ENCODE measurements around the gene EPHB1. TPM values are rescaled to one million over a fixed set of nuclear protein-coding genes. Genes with fewer than 3 reads are reported as not detected.

EPHB1 gene
- total and polyA plus RNA-seq, 2 donors (not counting 3 experiments of a cell fraction or from before 2014, with no cell fraction given): 1.3 to 5.2 TPM

DNA sequence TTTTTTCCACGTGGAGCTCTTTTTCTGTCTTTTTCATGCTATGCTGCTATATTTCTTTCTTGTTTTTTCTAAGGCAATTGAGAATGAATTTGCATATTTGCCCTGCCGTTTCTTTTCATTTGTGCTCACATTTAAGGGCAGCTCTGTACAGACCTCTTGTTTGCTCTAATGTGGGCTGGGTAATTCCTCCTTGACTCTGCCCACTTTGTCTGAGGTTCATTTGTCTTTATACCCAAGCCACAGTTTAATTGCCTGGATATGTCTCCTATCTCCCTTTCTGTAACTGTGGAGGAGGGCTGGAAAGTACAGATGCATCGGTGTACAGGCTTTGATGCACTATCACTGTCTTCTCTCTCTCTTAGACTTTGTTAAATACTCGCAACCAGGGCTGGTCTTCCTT is 195.9 kb downstream of the EPHB1 start:
- dilution Hi-C loops (cut with MboI; ENCODE audit: extremely low pct_ligation_motif_present, low sequenced_read_pairs): no loop called here
- Histone ChIP-seq H3K79me2 (ENCODE audit: control insufficient read depth, insufficient read depth, low read length) (no peaks in the 10 kb centered on the region), H3K27ac (ENCODE audit: insufficient read depth, low read depth, low read length) (no peak overlapping the region), H3K4me1 (ENCODE audit: control insufficient read depth, extremely low read depth, insufficient read depth, low read length) (no peaks in the 10 kb centered on the region), H2AFZ (ENCODE audit: low read depth, low read length) (no peak overlapping the region), H3K9me3 (replicated peaks; ENCODE audit: control insufficient read depth, insufficient read depth, low read length) (no peaks in the 10 kb centered on the region), H3K4me2 (ENCODE audit: insufficient read depth, low read length) (no peak overlapping the region), H3K9ac (replicated peaks; ENCODE audit: extremely low read depth, insufficient read depth, low read length) (no peak overlapping the region), H4K20me1 (replicated peaks; ENCODE audit: control insufficient read depth, extremely low read depth, insufficient read depth, low read length) (no peaks in the 10 kb centered on the region), H3K9me1 (replicated peaks; ENCODE audit: control insufficient read depth, extremely low read depth, insufficient read depth, low read length) (no peaks in the 10 kb centered on the region), H3K4me3 (replicated peaks in 1 of 3; ENCODE audit: insufficient read depth in 1 of 3, low read depth in 1 of 3, low read length in 3 of 3) (no peak overlapping the region), H3K27me3 (ENCODE audit: control insufficient read depth in 2 of 2, insufficient read depth in 2 of 2, low read length in 2 of 2) (no peaks in the 10 kb centered on the region), H3K36me3 (ENCODE audit: control insufficient read depth in 2 of 2, extremely low read depth in 1 of 2, insufficient read depth in 2 of 2, low read length in 2 of 2) (no peaks in the 10 kb centered on the region)
- ChIA-PET POLR2A (no interaction called here), CTCF (no interaction called here)
- TF ChIP-seq EZH2 (IDR thresholded peaks at IDR 0.05; ENCODE audit: borderline replicate concordance, low read depth, low read length, severe bottlenecking) (no peak), GATA2 (IDR thresholded peaks at IDR 0.05; ENCODE audit: insufficient read depth, insufficient read length, low read depth, low read length) (no peak)
- TF ChIP-seq, protein P1, sequence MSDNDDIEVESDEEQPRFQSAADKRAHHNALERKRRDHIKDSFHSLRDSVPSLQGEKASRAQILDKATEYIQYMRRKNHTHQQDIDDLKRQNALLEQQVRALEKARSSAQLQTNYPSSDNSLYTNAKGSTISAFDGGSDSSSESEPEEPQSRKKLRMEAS (IDR thresholded peaks at IDR 0.05; ENCODE audit: insufficient read depth, insufficient read length): no peak
- BruUV-seq (replicated peaks): no TSS peak
- DNase-seq (ENCODE audit: low read depth, low spot score) (no peak), FAIRE-seq (no peak)
- intact Hi-C loops (cut with micrococcal nuclease): no loop called here

GRCh38 chr3:134991472-134992010 is 196.5 kb downstream of the EPHB1 start:
- ChIA-PET POLR2A (no interaction called here), CTCF (no interaction called here)
- Histone ChIP-seq H3K4me3 (replicated peaks in 1 of 3; ENCODE audit: insufficient read depth in 1 of 3, low read depth in 1 of 3, low read length in 3 of 3) (no peak overlapping the region), H3K4me1 (ENCODE audit: control insufficient read depth, extremely low read depth, insufficient read depth, low read length) (no peaks in the 10 kb centered on the region), H3K27me3 (ENCODE audit: control insufficient read depth in 2 of 2, insufficient read depth in 2 of 2, low read length in 2 of 2) (no peaks in the 10 kb centered on the region), H3K36me3 (ENCODE audit: control insufficient read depth in 2 of 2, extremely low read depth in 1 of 2, insufficient read depth in 2 of 2, low read length in 2 of 2) (no peaks in the 10 kb centered on the region), H3K9ac (replicated peaks; ENCODE audit: extremely low read depth, insufficient read depth, low read length) (no peak overlapping the region), H3K9me1 (replicated peaks; ENCODE audit: control insufficient read depth, extremely low read depth, insufficient read depth, low read length) (no peaks in the 10 kb centered on the region), H4K20me1 (replicated peaks; ENCODE audit: control insufficient read depth, extremely low read depth, insufficient read depth, low read length) (no peaks in the 10 kb centered on the region), H3K9me3 (replicated peaks; ENCODE audit: control insufficient read depth, insufficient read depth, low read length) (no peaks in the 10 kb centered on the region), H2AFZ (ENCODE audit: low read depth, low read length) (no peak overlapping the region), H3K4me2 (ENCODE audit: insufficient read depth, low read length) (no peak overlapping the region), H3K27ac (ENCODE audit: insufficient read depth, low read depth, low read length) (no peak overlapping the region), H3K79me2 (ENCODE audit: control insufficient read depth, insufficient read depth, low read length) (no peaks in the 10 kb centered on the region)
- BruUV-seq (replicated peaks): no TSS peak
- DNase-seq (ENCODE audit: low read depth, low spot score): no peak
- FAIRE-seq: no peak
- dilution Hi-C loops (cut with MboI; ENCODE audit: extremely low pct_ligation_motif_present, low sequenced_read_pairs): no loop called here
- TF ChIP-seq, protein P1 (IDR thresholded peaks at IDR 0.05; ENCODE audit: insufficient read depth, insufficient read length): no peak
- no peak for TF ChIP-seq CTCF (IDR thresholded peaks at IDR 0.05; ENCODE audit: extremely low read depth in 1 of 2, insufficient read depth in 1 of 2, low read depth in 1 of 2, low read length in 2 of 2)
- no peak for TF ChIP-seq EZH2 (IDR thresholded peaks at IDR 0.05; ENCODE audit: borderline replicate concordance, low read depth, low read length, severe bottlenecking)
- intact Hi-C loops (cut with micrococcal nuclease): no loop called here
